SK-N-SH (cell line): Measurements from ENCODE around the gene CDC6. TPM values are rescaled to one million over a fixed set of nuclear protein-coding genes. Genes with fewer than 3 reads are reported as not detected.

ENCODE experiments used
- CTCF ChIA-PET: fragments of 300-600, 350-600 bp; formaldehyde crosslinking; extraction: SDS; loops from one replicate; lab custom pipeline; 2021; lab: Yijun Ruan, JAX
- POLR2A ChIA-PET: fragments of 350-600 bp; sonication (Branson Sonifier 250); formaldehyde crosslinking; extraction: SDS; loops from one replicate; lab custom pipeline; 2020; ENCODE audit warnings: antibody characterized with exemption, inconsistent platforms; lab: Yijun Ruan, JAX
- DNase-seq: peaks from one replicate; pipeline ENCODE4 v3.0.0; 2012
- H2AFZ ChIP-seq: fragments of 200-600 bp; sonication (generic); 2 replicates; pipeline ENCODE4 v1.8.1; 2016; ENCODE audit warnings: antibody characterized with exemption, mild to moderate bottlenecking, low read depth
- H3F3A ChIP-seq: fragments of 200-600 bp; sonication (generic); replicated peaks from 2 replicates; pipeline ENCODE3; 2016; ENCODE audit warnings: antibody characterized with exemption, mild to moderate bottlenecking; ENCODE audit not compliant: insufficient read depth
- H3K27ac ChIP-seq, 2 experiments: fragments of 200-500 bp in 1 of 2; fragments of 200-600 bp in 1 of 2; sonication (Bioruptor generic) in 1 of 2; sonication (generic), shearing (Covaris generic) in 1 of 2; 2 replicates each; pipeline versions ENCODE4 v1.5.1 to v1.6.1; 2014 to 2016; ENCODE audit warnings: low read depth in 2 of 2, inconsistent platforms in 1 of 2, low read length in 1 of 2, mild to moderate bottlenecking in 1 of 2, mixed read lengths in 1 of 2
- H3K27me3 ChIP-seq: fragments of 200-600 bp; sonication (generic), shearing (Covaris generic); 2 replicates; pipeline ENCODE4 v1.6.1; 2016; ENCODE audit warnings: mixed run types; ENCODE audit not compliant: insufficient read depth
- H3K36me3 ChIP-seq, 2 experiments: fragments of 200-500 bp in 1 of 2; fragments of 200-600 bp in 1 of 2; sonication (Bioruptor generic) in 1 of 2; sonication (generic) in 1 of 2; replicated peaks in 1 of 2; 2 replicates each; pipeline versions ENCODE3 to v1.5.1; 2014 to 2016; ENCODE audit warnings: low read length in 1 of 2, mild to moderate bottlenecking in 1 of 2; ENCODE audit not compliant: insufficient read depth in 2 of 2, control insufficient read depth in 1 of 2
- H3K4me1 ChIP-seq, 2 experiments: fragments of 200-500 bp in 1 of 2; fragments of 200-600 bp in 1 of 2; sonication (Bioruptor generic) in 1 of 2; sonication (generic), shearing (Covaris generic) in 1 of 2; 2 replicates each; pipeline versions ENCODE4 v1.5.1 to v1.6.1; 2014 to 2016; ENCODE audit warnings: low read depth in 1 of 2, low read length in 1 of 2, mixed run types in 1 of 2; ENCODE audit not compliant: insufficient read depth in 2 of 2, control insufficient read depth in 1 of 2
- H3K4me2 ChIP-seq: fragments of 200-600 bp; sonication (generic), shearing (Covaris generic); 2 replicates; pipeline ENCODE4 v1.6.1; 2017; ENCODE audit warnings: mixed run types
- H3K4me3 ChIP-seq, 2 experiments: fragments of 200-500 bp in 1 of 2; fragments of 200-600 bp in 1 of 2; sonication (Bioruptor generic) in 1 of 2; sonication (generic), shearing (Covaris generic) in 1 of 2; 2 replicates each; pipeline versions ENCODE4 v1.5.1 to v1.8.1; 2014 to 2016; ENCODE audit warnings: low read depth in 2 of 2, inconsistent platforms in 1 of 2, low read length in 1 of 2, mild to moderate bottlenecking in 1 of 2, mixed read lengths in 1 of 2, moderate library complexity in 1 of 2
- H3K79me2 ChIP-seq: fragments of 200-600 bp; sonication (generic); 2 replicates; pipeline ENCODE4 v1.8.1; 2017; ENCODE audit warnings: mild to moderate bottlenecking; ENCODE audit not compliant: insufficient read depth
- H3K9ac ChIP-seq: fragments of 200-600 bp; sonication (generic); 2 replicates; pipeline ENCODE4 v1.6.1; 2017; ENCODE audit warnings: mixed run types
- H3K9me2 ChIP-seq: fragments of 200-600 bp; sonication (generic); 2 replicates; pipeline ENCODE4 v1.6.1; 2017; ENCODE audit warnings: mixed run types
- H3K9me3 ChIP-seq: fragments of 200-600 bp; sonication (generic); 2 replicates; pipeline ENCODE4 v1.6.1; 2017; ENCODE audit warnings: mixed run types, mild to moderate bottlenecking, moderate library complexity
- H4K20me1 ChIP-seq: fragments of 200-600 bp; sonication (generic); 2 replicates; pipeline ENCODE4 v1.6.1; 2017; ENCODE audit warnings: mild to moderate bottlenecking, mixed run types; ENCODE audit not compliant: insufficient read depth
- ELF1 ChIP-seq: IDR thresholded peaks from 2 replicates; pipeline ENCODE4 v1.4.0; 2012
- FOSL2 ChIP-seq: IDR thresholded peaks from 2 replicates; pipeline ENCODE4 v1.4.0; 2012; ENCODE audit warnings: low read depth, mild to moderate bottlenecking, moderate library complexity, borderline replicate concordance
- FOXJ3 ChIP-seq: sonication (generic); formaldehyde crosslinking; IDR thresholded peaks from 2 replicates; pipeline ENCODE4 v1.5.1; 2020; ENCODE audit warnings: mild to moderate bottlenecking, missing genetic modification reagents
- FOXM1 ChIP-seq: IDR thresholded peaks from 2 replicates; pipeline ENCODE4 v1.4.0; 2012; ENCODE audit warnings: low read depth, mild to moderate bottlenecking
- GATA2 ChIP-seq: sonication (generic); formaldehyde crosslinking; IDR thresholded peaks from 2 replicates; pipeline ENCODE4 v1.5.0; 2020; ENCODE audit warnings: mild to moderate bottlenecking, missing genetic modification reagents
- JUND ChIP-seq: IDR thresholded peaks from 2 replicates; pipeline ENCODE4 v1.4.0; 2012
- MEF2A ChIP-seq: IDR thresholded peaks from 2 replicates; pipeline ENCODE4 v1.4.0; 2012; ENCODE audit warnings: low read depth, borderline replicate concordance
- MXI1 ChIP-seq: IDR thresholded peaks from 2 replicates; pipeline ENCODE4 v1.6.1; 2012; ENCODE audit warnings: mild to moderate bottlenecking, low read depth, low read length, improper control_type of control experiment
- RAD21 ChIP-seq: IDR thresholded peaks from 2 replicates; pipeline ENCODE4 v1.6.1; 2012; ENCODE audit warnings: mild to moderate bottlenecking, low read length
- RXRA ChIP-seq: IDR thresholded peaks from 2 replicates; pipeline ENCODE4 v1.4.0; 2012; ENCODE audit warnings: low read depth, mild to moderate bottlenecking, borderline replicate concordance
- SIN3A ChIP-seq: IDR thresholded peaks from 2 replicates; pipeline ENCODE4 v1.6.1; 2012; ENCODE audit warnings: low read depth, mild to moderate bottlenecking, low read length, moderate library complexity, borderline replicate concordance
- TCF12 ChIP-seq: IDR thresholded peaks from 2 replicates; pipeline ENCODE4 v1.4.0; 2012
- WGBS: methylation state at CpG from one replicate; pipeline ENCODE4 v1.1.6; 2017; ENCODE audit warnings: low lambda C conversion rate; 5-methylcytosine and 5-hydroxymethylcytosine counted together
- polyA plus RNA-seq, 3 experiments: library from polyadenylated mRNA; depleted of rRNA; stranded (reverse); fragments of >200 nt; gene quantifications; 2 replicates each; pipeline ENCODE4 v1.2.3, GENCODE V29; 2012
- TF ChIP-seq, protein P1 (sequence below): IDR thresholded peaks from 2 replicates; pipeline ENCODE4 v1.4.0; 2012; ENCODE audit warnings: low read depth
- TF ChIP-seq, protein P2 (sequence below): fragments of 150-350 bp; IDR thresholded peaks from 2 replicates; pipeline ENCODE4 v1.6.1; 2017; ENCODE audit warnings: antibody characterized with exemption, low read length, low read depth, borderline replicate concordance
- TF ChIP-seq, protein P3 (sequence below): fragments of 200-600 bp; sonication (generic); IDR thresholded peaks from 2 replicates; pipeline ENCODE4 v1.6.1; 2017; ENCODE audit warnings: antibody characterized with exemption, mild to moderate bottlenecking, moderate library complexity
- TF ChIP-seq, protein P4 (sequence below): IDR thresholded peaks from 2 replicates; pipeline ENCODE4 v1.4.0; 2012; ENCODE audit warnings: low read depth, borderline replicate concordance
- TF ChIP-seq, protein P5 (sequence below): IDR thresholded peaks from 2 replicates; pipeline ENCODE4 v1.4.0; 2012; ENCODE audit warnings: low read depth, borderline replicate concordance
- TF ChIP-seq, protein P6 (sequence below): IDR thresholded peaks from 2 replicates; pipeline ENCODE4; 2012

Gene CDC6
- polyA plus RNA-seq, 1 of the 3 experiments (the other 2 are of a cell fraction): 12.7 TPM

DNA sequence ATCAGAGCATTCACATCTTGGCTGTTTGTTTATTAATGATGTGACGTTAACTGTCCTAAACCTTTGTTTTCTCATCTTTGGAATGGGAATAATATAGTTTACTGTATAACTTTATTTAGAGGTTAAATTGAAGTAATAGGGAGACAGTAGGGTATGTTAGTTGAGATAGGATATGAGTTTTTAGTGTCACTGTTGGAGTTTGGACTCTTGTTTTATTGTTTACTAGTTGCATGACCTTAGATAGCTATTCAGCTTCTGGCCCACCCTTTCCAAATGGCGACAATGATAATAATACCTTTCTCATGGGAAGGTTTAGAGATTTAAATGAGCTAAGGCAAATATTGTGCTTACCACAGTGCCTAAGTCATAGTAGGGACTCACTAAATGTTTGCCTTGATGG, 28.2 kb upstream of the CDC6 start (continued):
- no peak for TF ChIP-seq RXRA
- TF ChIP-seq, protein P1, sequence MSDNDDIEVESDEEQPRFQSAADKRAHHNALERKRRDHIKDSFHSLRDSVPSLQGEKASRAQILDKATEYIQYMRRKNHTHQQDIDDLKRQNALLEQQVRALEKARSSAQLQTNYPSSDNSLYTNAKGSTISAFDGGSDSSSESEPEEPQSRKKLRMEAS: no peak

DNA sequence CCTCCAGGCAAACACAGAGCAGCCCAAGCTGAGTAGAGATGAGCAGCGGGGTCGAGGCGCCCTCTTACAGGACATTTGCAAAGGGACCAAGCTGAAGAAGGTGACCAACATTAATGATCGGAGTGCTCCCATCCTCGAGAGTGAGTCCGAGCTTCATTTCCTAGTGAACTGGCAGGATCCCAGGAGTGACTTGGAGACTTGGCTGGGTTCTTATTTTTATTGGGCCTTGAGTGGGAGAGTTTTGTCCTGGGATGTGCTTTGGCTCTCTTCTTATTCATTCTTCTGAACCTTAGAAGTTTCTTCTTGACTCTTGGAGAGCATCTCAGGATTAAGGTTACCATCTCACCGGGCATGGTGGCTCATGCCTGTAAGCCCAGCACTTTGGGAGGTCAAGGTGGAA, 27.2 kb upstream of the CDC6 start:
- H3K4me3 ChIP-seq: no peak overlapping the region
- peaks cover 4% of the 10 kb centered on the region for H3F3A ChIP-seq
- 0 out of 2 replicates have a peak, but pooled peaks cover 4% of the 10 kb centered on the region for H4K20me1 ChIP-seq
- no peaks in the 10 kb centered on the region for H3K27me3 ChIP-seq
- TF ChIP-seq TCF12 (no peak), MXI1 (no peak)
- H3K9me3 ChIP-seq: no peaks in the 10 kb centered on the region
- peaks cover 22 to 49% of the 10 kb centered on the region in 2 experiments for H3K36me3 ChIP-seq
- ChIA-PET CTCF (interaction anchor here (1.1 to 1.5 kb wide), 3 partner anchors 10 to 19 kb away, joined by 3 read pairs; no protein-coding TSS in a partner anchor), POLR2A (no interaction called here)
- no peak overlapping the region for H2AFZ ChIP-seq
- no peak overlapping the region for H3K27ac ChIP-seq
- WGBS: 97% methylated on average over 7 of the region's 7 CpGs
- H3K4me2 ChIP-seq: no peak overlapping the region
- no peak overlapping the region for H3K9ac ChIP-seq
- H3K9me2 ChIP-seq: no peaks in the 10 kb centered on the region
- peaks cover 43% of the 10 kb centered on the region for H3K79me2 ChIP-seq
- H3K4me1 ChIP-seq: no peaks in the 10 kb centered on the region
- no peak for DNase-seq

DNA sequence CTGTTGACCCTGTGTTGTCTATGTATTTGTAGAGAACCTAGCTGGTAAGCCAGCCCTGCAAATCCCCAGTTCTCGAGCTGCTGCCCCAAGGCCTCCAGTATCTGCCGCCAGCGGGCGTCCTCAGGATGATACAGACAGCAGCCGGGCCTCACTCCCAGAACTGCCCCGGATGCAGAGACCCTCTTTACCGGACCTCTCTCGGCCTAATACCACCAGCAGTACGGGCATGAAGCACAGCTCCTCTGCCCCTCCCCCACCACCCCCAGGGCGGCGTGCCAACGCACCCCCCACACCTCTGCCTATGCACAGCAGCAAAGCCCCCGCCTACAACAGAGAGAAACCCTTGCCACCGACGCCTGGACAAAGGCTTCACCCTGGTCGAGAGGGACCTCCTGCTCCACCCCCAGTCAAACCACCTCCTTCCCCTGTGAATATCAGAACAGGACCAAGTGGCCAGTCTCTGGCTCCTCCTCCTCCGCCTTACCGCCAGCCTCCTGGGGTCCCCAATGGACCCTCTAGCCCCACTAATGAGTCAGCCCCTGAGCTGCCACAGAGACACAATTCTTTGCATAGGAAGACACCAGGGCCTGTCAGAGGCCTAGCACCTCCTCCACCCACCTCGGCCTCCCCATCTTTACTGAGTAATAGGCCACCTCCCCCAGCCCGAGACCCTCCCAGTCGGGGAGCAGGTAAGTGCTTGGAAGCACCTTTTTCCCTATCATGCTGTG, 23.1 kb upstream of the CDC6 start:
- Histone ChIP-seq H3F3A (peaks cover 8% of the 10 kb centered on the region), H3K9me2 (no peaks in the 10 kb centered on the region), H3K79me2 (peaks cover 5% of the 10 kb centered on the region; the same call in 1 of the 2 replicates), H3K4me3 (no peak overlapping the region), H3K27ac (no peak overlapping the region), H4K20me1 (no peaks in the 10 kb centered on the region), H3K9me3 (no peaks in the 10 kb centered on the region), H3K36me3 (peaks cover 18 to 40% of the 10 kb centered on the region in 2 experiments), H3K4me2 (no peak overlapping the region), H3K9ac (no peak overlapping the region), H3K27me3 (no peaks in the 10 kb centered on the region), H2AFZ (no peak overlapping the region), H3K4me1 (no peaks in the 10 kb centered on the region)
- POLR2A ChIA-PET: no interaction called here
- DNase-seq: no peak
- WGBS: 98% methylated on average over 16 of the region's 21 CpGs
- CTCF ChIA-PET: interaction anchor here (1.2 kb wide), 1 partner anchor 11 kb away, joined by 3 read pairs; no protein-coding TSS in a partner anchor
- TF ChIP-seq, protein P2, sequence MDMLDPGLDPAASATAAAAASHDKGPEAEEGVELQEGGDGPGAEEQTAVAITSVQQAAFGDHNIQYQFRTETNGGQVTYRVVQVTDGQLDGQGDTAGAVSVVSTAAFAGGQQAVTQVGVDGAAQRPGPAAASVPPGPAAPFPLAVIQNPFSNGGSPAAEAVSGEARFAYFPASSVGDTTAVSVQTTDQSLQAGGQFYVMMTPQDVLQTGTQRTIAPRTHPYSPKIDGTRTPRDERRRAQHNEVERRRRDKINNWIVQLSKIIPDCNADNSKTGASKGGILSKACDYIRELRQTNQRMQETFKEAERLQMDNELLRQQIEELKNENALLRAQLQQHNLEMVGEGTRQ: no peak
- TF ChIP-seq, protein P3, sequence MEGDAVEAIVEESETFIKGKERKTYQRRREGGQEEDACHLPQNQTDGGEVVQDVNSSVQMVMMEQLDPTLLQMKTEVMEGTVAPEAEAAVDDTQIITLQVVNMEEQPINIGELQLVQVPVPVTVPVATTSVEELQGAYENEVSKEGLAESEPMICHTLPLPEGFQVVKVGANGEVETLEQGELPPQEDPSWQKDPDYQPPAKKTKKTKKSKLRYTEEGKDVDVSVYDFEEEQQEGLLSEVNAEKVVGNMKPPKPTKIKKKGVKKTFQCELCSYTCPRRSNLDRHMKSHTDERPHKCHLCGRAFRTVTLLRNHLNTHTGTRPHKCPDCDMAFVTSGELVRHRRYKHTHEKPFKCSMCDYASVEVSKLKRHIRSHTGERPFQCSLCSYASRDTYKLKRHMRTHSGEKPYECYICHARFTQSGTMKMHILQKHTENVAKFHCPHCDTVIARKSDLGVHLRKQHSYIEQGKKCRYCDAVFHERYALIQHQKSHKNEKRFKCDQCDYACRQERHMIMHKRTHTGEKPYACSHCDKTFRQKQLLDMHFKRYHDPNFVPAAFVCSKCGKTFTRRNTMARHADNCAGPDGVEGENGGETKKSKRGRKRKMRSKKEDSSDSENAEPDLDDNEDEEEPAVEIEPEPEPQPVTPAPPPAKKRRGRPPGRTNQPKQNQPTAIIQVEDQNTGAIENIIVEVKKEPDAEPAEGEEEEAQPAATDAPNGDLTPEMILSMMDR: no peak
- TF ChIP-seq FOSL2 (no peak), JUND (no peak), SIN3A (no peak), MXI1 (no peak), GATA2 (no peak), RAD21 (no peak), FOXJ3 (CRISPR knock-in tag) (no peak), ELF1 (no peak), FOXM1 (no peak), TCF12 (no peak), MEF2A (no peak)
- TF ChIP-seq, protein P4, sequence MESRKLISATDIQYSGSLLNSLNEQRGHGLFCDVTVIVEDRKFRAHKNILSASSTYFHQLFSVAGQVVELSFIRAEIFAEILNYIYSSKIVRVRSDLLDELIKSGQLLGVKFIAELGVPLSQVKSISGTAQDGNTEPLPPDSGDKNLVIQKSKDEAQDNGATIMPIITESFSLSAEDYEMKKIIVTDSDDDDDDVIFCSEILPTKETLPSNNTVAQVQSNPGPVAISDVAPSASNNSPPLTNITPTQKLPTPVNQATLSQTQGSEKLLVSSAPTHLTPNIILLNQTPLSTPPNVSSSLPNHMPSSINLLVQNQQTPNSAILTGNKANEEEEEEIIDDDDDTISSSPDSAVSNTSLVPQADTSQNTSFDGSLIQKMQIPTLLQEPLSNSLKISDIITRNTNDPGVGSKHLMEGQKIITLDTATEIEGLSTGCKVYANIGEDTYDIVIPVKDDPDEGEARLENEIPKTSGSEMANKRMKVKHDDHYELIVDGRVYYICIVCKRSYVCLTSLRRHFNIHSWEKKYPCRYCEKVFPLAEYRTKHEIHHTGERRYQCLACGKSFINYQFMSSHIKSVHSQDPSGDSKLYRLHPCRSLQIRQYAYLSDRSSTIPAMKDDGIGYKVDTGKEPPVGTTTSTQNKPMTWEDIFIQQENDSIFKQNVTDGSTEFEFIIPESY: no peak
- TF ChIP-seq, protein P5, sequence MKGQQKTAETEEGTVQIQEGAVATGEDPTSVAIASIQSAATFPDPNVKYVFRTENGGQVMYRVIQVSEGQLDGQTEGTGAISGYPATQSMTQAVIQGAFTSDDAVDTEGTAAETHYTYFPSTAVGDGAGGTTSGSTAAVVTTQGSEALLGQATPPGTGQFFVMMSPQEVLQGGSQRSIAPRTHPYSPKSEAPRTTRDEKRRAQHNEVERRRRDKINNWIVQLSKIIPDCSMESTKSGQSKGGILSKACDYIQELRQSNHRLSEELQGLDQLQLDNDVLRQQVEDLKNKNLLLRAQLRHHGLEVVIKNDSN: no peak
- TF ChIP-seq, protein P6, sequence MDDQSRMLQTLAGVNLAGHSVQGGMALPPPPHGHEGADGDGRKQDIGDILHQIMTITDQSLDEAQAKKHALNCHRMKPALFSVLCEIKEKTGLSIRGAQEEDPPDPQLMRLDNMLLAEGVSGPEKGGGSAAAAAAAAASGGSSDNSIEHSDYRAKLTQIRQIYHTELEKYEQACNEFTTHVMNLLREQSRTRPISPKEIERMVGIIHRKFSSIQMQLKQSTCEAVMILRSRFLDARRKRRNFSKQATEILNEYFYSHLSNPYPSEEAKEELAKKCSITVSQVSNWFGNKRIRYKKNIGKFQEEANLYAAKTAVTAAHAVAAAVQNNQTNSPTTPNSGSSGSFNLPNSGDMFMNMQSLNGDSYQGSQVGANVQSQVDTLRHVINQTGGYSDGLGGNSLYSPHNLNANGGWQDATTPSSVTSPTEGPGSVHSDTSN: no peak
